22Rv1 (cell line): Measurements from ENCODE around the gene RPL10.
A peak's percentile ranks its signal among the peaks of the same experiment; 100 is the strongest.

Experiments
- H3K27ac ChIP-seq: fragments of 450-650 bp; 2 replicates; pipeline ENCODE4 v1.5.1; 2017
- ZFX ChIP-seq: fragments of 450-650 bp; IDR thresholded peaks from 2 replicates; pipeline ENCODE4 v1.6.1; 2017; ENCODE audit warnings: antibody characterized with exemption, borderline replicate concordance
- TF ChIP-seq, protein P1 (sequence below): fragments of 450-650 bp; IDR thresholded peaks from 2 replicates; pipeline ENCODE4 v1.5.1; 2017; ENCODE audit warnings: mild to moderate bottlenecking

Gene RPL10

DNA sequence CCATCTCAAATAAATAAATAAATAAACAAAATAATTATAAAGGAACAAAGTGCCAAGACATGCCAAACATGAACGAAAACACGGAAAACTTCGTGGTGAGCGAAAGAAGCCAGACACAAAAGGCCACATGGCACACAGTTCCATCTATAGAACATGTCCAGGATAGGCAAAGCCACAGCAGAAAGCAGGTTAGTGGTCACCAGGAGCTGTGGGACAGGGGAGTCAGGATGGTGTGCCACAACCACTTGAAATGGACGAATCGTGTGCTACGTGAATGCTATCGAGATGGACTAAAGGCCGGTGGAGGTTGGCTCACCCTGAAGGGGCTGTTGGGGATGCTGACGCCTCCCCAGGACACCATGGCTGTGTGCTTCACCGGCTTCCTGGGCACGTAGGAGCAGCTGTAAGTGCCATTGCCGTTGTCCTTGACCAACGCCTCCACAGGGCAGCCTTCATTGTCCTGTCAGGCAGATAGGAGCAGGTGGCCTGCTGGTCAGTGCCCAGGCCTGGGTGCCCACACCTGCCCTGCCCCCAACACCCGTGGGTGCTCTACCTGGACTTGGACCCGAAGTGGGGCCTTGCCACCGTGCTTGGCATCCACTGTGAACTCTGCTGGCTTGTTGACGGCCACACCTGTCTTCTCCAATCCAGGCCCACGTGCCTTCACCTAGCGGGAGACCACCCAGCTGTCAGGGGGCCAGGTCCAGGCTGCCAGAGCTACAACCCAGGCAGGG, 34.3 kb upstream of the RPL10 start:
- TF ChIP-seq ZFX: no peak
- TF ChIP-seq, protein P1, sequence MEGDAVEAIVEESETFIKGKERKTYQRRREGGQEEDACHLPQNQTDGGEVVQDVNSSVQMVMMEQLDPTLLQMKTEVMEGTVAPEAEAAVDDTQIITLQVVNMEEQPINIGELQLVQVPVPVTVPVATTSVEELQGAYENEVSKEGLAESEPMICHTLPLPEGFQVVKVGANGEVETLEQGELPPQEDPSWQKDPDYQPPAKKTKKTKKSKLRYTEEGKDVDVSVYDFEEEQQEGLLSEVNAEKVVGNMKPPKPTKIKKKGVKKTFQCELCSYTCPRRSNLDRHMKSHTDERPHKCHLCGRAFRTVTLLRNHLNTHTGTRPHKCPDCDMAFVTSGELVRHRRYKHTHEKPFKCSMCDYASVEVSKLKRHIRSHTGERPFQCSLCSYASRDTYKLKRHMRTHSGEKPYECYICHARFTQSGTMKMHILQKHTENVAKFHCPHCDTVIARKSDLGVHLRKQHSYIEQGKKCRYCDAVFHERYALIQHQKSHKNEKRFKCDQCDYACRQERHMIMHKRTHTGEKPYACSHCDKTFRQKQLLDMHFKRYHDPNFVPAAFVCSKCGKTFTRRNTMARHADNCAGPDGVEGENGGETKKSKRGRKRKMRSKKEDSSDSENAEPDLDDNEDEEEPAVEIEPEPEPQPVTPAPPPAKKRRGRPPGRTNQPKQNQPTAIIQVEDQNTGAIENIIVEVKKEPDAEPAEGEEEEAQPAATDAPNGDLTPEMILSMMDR: no peak

GRCh38 chrX:154365052-154365600, 33.1 kb upstream of the RPL10 start:
- TF ChIP-seq ZFX: no peak
- H3K27ac ChIP-seq: no peak overlapping the region

More for the DNA sequence above, 34.3 kb upstream of the RPL10 start:
- no peak overlapping the region for H3K27ac ChIP-seq

DNA sequence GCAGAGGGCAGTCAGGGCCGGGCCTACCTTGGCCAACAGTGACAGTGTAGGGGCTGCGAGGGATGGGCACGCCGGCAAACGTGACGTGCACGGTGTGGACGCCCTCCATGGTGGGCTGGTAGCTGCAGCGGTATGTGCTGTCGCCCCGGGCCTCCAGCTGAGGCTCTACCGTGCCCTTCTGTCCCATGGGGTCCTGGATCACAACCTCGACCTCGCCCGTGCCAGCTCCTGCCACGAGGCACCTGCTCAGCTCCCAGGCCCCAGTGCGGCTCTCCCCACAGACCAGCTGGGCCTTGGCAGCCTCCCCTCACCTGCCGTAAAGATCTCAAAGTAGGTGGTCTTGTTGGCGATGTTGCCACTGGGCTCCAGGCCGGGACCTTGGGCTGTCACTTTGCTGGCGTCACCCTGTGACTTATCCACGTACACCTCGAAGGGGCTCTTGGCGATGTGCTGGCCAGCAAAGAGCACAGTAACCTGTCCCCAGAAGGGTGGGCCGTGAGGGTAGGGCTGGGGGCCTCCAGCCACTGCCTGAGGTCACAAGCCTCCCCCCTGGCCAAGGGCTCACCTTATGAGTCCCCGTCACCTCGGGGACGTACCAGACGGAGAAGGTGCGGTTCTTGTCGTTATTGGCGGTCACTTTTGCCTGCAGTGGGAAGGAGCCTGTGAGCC, 32.0 kb upstream of the RPL10 start:
- H3K27ac ChIP-seq: no peak overlapping the region
- TF ChIP-seq ZFX: no peak
- TF ChIP-seq, protein P1: no peak

DNA sequence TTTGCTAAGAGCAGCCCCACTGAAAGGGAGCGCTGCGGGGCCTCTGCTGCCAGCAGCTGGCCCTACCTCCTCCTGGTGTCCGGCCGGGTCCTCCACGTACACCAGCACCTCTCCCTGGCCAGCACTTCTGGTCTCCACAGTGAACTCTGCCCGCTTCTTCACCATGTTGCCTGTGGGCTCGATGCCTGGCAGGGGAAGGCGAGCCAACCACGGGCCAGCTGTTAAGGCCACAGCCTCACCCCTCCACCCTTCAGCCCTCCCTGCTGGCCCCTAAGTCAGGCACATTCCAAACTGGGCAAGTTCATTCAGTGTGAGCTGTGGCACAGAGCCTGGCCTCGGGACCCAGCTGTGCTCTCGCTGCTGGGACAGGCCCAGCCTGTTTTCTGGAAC, 31.5 kb upstream of the RPL10 start:
- H3K27ac ChIP-seq: no peak overlapping the region
- TF ChIP-seq ZFX: no peak
- TF ChIP-seq, protein P1: no peak

DNA sequence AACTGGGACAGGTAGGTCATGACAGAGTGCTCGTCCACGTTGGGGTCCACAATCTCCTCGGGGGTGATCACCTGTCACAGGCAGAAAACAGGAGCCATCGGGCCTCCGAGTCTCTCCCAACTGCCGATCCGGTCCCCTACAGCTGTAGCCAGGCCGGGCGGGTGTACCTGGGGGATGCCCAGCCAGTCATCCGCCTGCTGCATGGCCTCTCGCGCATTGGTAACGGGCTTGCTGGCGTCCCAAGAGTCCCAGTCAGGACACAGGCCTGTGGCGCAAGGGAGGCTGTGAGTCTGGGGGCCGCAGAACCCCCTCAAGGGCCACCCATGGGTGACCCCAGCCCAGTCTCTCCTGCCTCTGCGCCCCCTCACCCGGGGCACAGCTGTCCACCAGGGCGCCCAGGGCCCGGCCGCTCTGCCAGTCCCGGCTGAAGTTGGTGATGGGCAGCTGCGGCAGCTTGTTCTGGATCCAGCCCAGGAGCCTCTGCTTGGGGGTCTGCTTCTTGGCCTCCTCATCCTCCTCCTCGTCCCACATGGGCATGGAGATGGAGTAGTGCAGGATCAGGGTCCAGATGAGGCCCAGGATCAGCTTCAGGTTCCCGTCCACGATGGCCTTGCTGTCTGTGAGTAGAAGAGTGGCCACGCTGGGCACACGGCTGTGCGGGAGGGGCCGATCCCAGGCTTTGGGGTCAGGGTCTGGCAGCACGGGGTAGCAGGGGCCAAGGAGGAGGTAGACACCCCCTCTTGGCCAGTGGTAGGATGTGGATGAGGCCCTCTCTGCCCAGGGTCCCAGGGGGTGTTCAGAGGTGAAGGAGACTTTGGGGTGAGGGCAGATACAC, 30.5 kb upstream of the RPL10 start:
- TF ChIP-seq, protein P1: no peak
- no peak for TF ChIP-seq ZFX
- H3K27ac ChIP-seq: no peak overlapping the region

- TF ChIP-seq, protein P1: no peak
- no peak for TF ChIP-seq ZFX
- peak overlapping the region; percentile 23; the same call in 1 of the 2 replicates for H3K27ac ChIP-seq
Measured at GRCh38 chrX:154368630-154369448, 29.3 kb upstream of the RPL10 start.
